ENCODE results near the gene APBA2.

DNA sequence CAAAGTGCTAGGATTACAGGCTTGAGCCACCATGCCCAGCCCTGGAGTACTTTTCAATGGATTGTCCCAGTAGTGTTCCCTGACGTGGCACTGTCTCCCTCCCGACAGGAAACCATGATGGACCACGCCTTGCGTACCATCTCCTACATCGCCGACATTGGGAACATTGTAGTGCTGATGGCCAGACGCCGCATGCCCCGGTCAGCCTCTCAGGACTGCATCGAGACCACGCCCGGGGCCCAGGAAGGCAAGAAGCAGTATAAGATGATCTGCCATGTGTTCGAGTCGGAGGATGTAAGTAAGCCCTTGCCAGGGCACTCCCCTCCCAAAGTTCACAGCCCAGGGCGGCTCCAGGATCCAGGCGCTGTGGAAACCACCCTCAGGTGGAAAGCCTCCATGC lies 215.7 kb downstream of the APBA2 start:
- TF ChIP-seq CTCF (IDR thresholded peaks at IDR 0.05): no peak
- TF ChIP-seq POLR2AphosphoS5 (IDR thresholded peaks at IDR 0.05): no peak
